Activated T-cell treated with anti-CD3 and anti-CD28 coated beads, Interleukin-2, amount 50 U/mL, for 1 hour (primary cell): Measurements from ENCODE around the gene ULK4.
"Not testable (repeated sequence)": the region's sequence is repeated elsewhere in the genome, so short reads cannot be mapped to it uniquely, and the experiment has no call there.

Experiments used
- DNase-seq: peaks from one replicate; pipeline ENCODE4 v3.0.0-alpha.2; 2020

Gene ULK4

GRCh38 chr3:41288785-41289184 lies 673.1 kb downstream of the ULK4 start:
- no peak for DNase-seq

DNA sequence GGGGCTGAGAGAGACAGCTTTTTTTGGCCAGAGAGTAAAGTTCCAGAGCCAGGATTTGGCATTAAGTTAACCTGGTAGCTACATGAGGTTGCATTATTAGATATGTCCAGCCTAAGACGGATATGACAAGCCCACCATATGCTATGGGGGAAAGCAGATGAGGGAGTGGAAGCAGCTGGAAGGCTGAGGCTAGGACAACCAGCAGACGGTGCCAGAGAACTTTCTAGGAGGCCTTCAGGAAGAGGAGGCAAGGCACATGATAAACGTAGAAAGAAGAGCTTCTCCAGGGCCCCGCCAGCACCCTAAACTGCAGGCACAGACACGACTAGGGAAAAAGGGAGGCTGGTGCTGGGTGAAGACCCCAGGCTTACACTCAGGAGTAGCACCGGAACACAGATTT lies 675.6 kb downstream of the ULK4 start:
- no peak for DNase-seq

- not testable (repeated sequence) for DNase-seq
Measured at GRCh38 chr3:41284934-41285333, 677.0 kb downstream of the ULK4 start.

- no peak for DNase-seq
Measured at GRCh38 chr3:41277790-41278465, 684.0 kb downstream of the ULK4 start.

DNA sequence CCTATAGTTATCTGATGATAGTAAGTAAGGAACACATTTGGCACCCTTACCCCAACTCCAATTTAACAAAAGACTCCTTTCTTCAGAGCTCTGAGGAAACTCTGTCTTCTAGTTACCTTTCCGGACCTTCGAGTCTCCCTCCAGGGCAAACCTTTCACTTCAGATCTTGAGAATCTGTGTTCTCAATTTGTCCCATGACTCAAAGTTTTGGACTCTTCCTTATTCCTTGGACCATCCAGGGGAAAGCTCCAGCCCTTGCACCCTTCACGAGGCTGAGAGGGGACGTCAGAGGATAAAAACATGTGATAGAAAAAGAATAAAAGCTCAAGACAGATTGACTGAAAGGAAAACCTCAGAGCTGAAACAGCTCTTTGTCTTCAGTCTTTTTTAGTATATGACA lies 685.7 kb downstream of the ULK4 start:
- no peak for DNase-seq

- DNase-seq = no peak
Measured at GRCh38 chr3:41274944-41275668, 686.8 kb downstream of the ULK4 start.

GRCh38 chr3:41272667-41273066 lies 689.2 kb downstream of the ULK4 start:
- no peak for DNase-seq

- no peak for DNase-seq
Measured at GRCh38 chr3:41267975-41268640, 693.8 kb downstream of the ULK4 start.

DNA sequence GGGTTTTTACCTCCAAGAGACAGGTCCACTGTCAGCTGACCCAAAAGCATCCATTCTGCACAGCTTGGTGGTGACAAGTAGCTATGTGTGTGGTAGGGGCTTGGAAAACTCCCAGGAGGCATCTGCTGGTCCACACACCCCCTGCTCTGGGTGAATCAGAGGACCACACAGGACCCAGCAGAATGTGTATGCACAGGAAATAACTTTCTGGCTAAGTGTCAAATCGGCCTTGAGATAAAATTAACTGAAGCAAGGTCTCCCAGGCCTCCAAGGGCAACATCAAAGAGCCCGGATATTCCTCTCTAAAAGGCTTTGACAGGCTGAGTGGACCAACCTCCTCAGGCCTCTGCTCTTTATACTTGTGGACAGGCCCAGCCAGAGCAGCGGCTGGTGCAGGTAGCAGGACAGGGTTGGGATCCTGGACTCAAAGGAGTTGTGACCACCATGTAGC lies 696.1 kb downstream of the ULK4 start:
- no peak for DNase-seq

DNA sequence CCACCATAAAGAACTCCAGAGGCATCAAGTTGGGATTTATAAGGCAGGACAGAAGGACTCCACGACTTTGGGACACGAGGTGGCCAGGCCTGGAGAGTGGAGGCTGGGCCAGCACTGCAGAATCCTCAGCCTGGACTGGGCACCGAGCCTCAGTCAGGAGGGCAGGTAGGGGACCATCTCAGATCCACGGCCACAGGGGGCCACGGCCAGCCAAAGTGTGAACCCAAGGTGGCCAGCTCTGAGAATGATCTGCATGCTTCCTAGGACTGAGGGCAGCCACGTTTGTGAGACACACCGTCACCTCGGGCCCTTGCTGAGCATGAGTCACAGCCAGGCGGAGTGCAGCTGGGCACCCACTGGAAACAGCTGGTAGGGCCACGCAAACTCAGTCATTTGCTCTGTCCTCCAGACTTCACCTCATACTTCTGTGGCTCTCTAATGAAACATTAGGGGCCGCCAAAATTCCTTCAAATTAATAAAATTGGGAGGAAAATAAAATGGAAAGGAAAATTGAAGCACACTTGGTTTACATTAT lies 696.8 kb downstream of the ULK4 start:
- DNase-seq = no peak

DNA sequence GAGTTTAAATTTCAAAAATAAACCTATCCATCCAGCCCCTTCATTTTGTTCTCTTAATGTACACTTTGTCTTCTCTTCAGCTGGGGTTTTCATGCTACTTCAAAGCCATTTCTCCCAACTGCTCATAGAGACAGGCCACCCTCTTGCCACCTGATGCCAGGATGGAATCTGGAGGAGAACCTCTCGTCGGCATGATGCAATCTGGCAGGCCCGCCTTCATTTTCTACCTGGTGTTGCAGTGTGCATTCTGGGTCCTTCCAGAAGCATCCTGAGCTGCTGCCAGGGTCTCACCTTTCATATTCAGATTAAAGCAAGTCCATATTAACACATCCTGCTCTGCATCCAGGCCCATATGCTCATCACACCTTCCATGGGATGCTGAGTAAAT lies 701.8 kb downstream of the ULK4 start:
- DNase-seq = no peak

DNA sequence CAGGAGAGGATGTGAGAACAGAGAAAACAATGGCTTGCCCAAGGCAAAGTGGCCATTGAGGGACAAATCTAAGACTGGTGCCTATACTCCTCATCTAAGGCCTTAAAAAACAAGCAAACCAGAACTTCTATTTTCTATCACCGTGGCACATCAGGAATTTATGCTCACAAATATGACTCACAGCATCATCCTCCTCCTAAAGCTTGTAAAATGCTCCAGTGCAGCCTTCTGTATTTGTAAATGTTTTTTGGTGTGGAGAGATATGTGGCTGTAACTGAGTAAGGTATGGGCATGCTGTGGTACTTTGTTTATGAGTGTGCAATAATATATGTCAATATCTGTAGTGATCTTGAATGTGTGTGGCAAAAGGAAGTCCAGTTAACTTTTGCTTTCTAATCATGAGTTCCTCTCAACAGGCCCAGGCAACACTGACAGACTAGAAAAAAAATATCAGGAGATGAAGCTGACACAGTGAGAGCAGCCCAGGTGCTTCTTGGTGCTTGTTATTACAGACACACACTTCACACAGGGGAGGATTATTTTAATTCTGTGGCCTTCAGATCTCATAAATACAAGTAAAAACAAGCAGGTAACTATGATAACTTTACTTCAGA lies 702.3 kb downstream of the ULK4 start:
- DNase-seq = no peak

- no peak for DNase-seq
Measured at GRCh38 chr3:41258239-41258800, 703.6 kb downstream of the ULK4 start.

- DNase-seq = no peak
Measured at GRCh38 chr3:41251593-41251992, 710.3 kb downstream of the ULK4 start.

- DNase-seq = no peak
Measured at GRCh38 chr3:41250825-41251224, 711.1 kb downstream of the ULK4 start.

GRCh38 chr3:41249318-41249717 lies 712.6 kb downstream of the ULK4 start:
- DNase-seq = no peak

DNA sequence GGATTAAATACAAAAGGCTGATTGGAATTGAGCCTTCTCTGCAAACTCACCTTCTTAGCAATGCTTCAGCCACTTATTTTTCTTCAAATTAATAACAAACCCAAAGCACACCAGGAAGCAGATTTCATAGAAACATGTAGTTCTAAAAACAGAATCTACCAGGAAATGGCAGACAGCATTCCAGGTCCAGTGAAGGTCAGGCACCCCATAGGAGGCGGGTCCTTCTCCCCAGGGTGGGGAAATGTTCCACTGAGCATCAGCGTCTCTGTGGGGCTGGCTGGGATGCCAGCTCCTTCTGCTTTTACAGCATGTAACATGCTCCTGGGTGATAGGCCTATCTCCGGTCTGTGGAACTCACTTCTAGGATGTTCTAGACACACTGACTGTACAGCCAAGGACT lies 713.4 kb downstream of the ULK4 start:
- DNase-seq = no peak

DNA sequence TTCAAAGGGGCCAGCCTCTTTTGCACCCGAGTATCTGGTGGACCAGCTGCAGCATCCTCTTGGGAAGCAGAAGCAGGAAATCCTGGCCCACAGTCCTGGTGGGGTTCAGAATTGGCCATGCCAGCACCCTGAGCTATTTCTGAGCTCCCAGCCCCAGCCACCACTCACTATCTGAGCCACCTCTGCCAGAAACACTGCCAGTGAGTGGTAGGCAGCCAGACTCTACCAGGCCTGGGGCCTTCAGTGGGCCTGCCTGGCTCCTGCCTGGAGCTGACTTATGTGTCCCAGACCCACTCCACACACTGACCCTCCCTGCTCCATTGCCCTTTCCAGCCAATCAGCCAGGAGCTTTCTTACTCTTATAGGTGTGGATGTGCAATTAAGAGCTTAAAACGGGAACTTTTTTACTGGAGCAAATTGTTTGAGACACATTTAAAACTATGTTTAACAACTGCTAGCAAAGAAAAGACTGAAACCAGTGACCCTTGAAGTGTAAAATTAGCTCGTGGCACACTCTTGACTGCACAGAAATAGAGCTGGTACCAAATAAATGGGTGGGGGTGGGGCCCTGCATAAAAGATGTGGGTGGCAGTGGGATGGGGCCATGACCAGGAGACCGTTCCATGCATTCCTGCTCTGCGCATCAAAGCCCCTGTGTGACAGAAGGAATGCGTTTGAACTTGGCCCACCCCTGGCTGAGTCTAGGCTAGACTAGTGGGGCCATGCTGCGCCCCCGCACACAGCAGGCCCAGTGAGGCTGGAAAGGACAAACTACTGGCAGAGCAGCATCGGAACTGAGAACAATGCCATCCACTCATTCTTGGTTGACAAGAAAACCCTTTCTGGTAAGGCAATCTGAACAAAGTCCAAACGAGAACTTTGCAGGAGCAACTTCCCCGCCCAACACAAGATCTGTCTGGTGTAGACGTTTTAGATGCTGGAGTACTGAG lies 714.6 kb downstream of the ULK4 start:
- no peak for DNase-seq

- DNase-seq = no peak
Measured at GRCh38 chr3:41244620-41245336, 717.1 kb downstream of the ULK4 start.

DNA sequence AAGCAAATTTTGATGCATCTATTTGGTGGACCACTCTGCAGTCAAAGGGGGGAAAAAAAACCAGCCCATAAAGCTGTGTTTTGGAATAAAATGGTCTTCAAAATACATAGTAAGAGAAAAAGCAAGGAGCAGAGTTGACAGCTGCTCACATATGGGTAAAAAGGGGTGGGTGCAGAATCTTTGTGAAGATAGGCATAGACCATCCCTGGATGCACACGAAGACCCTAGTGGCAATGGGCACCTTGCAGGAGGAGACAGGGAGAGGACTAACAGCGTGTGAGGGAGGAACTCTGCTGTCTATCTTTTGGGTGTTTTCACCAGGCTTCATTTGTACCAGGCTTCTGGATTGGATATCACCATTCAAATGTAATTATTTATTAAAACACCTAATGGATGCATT lies 718.7 kb downstream of the ULK4 start:
- DNase-seq = no peak
